Activated CD4-positive, CD25-positive, alpha-beta regulatory T cell treated with anti-CD3 and anti-CD28 coated beads, Interleukin-2, amount 50 U/mL, for 16 hours (primary cell): Measurements from ENCODE around the gene ZSCAN12.
"Not testable (repeated sequence)": the region's sequence is repeated elsewhere in the genome, so short reads cannot be mapped to it uniquely, and the experiment has no call there.

Source experiments
- DNase-seq: peaks from one replicate; pipeline ENCODE4 v3.0.0-alpha.2; 2020; ENCODE audit warnings: low read depth, low spot score

The ZSCAN12 gene

DNA sequence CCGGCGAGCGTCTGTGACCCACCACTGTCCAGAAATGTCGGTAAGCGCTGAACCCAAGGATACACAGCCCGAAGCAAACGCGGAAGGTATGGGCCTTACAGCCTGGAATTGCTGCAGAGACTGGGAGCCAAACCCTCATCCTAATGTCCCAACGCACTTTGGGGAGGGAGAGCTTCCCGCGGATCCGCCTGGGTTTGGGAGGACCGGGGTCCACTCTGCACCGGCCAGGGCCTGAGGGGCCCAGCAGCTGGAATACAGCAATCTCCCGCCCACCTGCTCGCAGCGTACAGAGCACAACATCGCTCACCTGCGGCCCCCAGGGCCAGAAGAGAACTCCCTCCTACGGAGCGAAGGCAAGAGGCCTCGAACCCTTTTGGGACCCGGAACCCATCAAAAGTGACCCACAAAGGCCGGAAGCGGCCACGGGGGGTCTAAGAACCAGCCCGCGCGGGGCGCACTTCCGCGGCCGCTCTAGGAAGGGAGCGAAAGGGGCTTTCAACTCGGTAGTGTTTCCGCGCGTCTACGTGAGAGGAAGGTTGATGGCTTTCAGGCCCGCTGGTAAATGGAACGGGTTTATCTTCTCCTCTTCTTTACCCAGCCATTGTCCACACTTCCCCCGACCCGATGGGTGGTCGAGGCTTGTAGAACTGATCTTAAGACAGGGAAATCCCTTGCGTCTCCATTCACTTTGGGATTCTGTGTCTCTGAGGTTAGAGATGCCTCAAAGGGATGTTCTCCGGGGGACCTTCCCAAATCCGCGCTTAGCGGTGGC lies at the start of gene ZSCAN12:
TSS of gene ZSCAN12 (minus strand) at position 398 of the 772 bp plus-strand sequence. CDS start 1,342 bp downstream, outside the sequence.
- peak; percentile 72 for DNase-seq

DNA sequence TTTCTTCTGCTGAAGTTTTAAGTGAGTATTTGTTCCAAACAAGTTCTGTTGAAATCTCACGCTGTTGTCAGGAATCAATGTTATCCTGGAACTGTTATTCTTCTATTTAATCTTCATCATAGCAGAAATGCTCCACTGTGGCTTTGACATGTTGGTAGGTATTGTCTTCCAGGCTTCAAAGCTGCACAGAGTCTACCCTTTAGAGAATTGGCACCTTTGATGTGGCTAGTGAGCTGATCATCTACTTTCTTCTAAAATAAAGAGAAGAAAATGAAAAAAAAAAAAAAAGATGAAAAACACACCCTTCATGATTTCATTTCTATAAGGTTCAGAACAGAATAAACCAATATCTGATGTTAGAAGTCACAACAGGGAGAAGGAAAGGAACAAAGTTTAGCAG lies 49.5 kb upstream of the ZSCAN12 start:
- no peak for DNase-seq

DNA sequence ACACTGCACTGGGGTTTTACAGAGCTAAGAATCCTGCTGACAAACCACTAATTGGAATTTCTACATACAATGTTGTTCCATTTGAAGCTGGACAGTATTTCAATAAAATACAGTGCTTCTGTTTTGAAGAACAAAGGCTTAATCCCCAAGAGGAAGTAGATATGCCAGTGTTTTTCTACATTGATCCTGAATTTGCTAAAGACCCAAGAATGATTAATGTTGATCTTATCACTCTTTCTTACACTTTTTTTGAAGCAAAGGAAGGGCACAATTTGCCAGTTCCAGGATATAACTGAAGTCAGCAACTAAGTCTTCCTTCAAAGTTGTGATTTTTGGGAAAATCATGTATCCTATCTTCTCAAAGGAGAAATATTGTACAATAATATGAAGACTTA lies 48.0 kb upstream of the ZSCAN12 start:
- DNase-seq, result not testable (repeated sequence)

DNA sequence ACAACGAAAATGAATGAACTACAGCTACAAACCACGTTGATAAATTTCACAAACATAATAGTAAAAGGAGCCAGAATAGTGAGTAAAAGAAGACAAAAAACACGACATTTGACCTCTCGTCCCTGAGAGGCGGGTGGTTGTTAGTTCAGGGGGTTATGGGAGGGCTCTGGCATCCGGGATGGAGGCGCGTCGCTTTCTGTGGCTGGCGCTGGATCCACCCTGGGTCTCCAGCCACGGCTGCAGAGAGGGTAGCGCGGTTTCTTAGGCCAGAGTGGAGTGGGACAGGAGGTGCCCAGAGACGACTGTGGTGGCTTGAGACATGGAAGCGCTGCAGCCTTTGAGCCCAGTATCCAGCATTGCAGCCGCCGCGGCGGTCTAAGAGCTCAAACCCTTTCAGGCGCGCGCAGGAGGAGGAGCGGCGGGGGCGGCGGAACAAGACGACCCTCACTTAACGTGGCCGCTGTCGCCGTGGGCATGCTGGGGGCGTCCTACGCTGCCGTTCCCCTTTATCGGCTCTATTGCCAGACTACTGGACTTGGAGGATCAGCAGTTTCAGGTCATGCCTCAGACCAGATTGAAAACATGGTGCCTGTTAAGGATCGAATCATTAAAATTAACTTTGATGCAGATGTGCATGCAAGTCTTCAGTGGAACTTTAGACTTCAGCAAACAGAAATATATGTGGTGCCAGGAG lies 47.4 kb upstream of the ZSCAN12 start:
- DNase-seq, result no peak

DNA sequence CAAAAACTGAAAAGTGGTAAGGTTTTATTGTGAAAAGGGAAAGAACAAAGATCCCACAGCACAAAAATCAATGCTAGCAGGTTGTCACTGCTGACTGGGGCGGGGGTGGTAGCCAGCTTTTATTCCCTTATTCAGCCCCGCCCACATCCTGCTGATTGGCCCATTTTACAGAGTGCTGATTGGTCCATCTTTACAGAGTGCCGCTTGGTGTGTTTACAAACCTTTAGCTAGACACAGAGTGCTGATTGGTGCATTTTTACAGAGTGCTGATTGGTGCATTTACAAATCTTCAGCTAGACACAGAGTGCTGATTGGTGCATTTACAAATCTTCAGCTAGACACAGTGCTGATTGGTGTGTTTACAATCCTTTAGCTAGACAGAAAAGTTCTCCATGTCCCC lies 45.2 kb upstream of the ZSCAN12 start:
- not testable (repeated sequence) for DNase-seq

DNA sequence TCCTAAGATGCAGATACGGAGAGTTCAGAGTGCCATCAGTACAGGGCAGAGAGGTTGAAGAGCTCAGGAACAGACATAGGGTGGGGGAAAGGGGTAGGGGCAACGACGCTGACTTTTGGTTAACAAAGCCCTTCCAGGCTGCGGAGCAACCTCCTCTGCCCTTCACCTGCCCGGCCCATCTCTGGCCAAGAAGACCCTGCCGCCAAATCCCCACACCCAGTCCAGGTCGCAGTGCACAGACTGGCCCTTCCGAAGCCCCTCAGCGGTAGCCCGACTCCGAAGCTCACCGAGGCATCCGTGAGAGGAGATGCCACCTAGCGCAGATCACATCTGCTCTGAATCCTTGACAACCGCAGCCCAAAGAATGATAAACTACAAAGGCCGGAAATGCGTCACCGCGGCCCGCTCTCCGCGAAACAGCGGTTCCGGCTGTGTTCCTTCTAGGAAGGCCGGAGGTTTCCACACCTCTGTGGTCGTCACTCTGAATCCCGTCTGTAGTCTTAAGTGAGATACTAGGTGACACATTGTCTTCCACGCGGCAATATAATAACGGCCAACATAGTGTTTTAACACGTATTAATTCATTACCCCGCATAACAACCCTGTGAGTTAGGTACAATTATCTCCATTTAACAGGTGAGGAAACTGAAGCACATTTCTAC lies 43.7 kb upstream of the ZSCAN12 start, which contains the start of gene ZSCAN23:
TSS of gene ZSCAN23 (minus strand) at position 380 of the 662 bp plus-strand sequence. CDS start 7,225 bp downstream, outside the sequence.
- DNase-seq, result peak; percentile 56

DNA sequence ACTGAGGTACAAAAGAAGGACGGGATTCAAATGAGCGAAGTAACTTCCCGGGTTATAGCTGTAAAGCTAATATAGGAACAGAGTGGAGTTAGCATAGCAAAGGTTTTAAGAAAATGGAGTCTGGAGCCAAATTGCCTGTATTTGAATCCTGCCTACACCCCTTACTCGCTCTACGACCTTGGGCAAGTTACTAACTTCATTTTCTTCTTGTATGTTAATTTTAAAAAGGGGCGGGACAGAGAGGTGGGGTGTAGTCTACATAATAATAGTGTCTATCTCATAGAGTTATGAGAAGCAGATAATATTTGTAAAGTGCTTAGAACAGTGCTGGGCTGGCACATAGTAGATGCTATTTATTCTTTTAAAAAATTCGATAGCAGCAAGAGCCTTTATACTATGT lies 43.0 kb upstream of the ZSCAN12 start:
- no peak for DNase-seq

DNA sequence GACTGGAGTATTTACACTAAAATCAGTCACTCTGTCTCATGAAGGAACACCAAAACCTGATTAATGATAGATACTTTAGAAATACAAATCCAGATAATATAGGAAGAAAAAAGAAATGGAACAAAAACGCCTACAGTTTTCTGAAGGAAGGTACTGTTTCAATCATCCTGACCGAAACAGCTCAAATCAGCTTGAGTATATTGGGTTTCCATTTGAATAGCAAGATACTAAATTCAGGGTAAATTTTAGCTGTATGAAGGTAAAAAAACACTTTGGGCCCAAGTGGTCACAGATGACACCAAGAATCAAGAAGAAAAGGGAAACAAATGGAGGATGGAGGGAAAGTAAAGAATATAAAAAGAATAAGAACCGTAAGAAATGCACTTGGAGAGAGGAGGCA lies 36.9 kb upstream of the ZSCAN12 start:
- DNase-seq, result no peak

DNA sequence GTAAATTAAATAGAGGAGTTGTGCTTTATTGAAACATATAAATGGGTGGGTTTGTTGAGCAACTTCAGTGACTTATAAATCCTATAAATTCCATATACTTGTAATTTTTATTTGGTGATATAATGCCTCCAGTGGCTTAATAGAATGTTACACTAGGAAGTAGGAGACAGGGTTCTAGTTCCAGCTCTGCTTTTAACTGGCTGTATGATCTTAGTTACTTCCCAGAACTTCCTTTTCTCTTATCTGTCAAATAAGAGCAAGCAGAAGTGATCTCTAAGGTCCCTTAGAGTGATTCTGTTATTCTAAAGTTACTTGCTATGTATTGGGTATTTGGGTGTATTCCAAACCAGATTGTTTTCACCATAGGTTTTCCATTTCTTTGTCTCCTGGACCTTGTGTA lies 33.6 kb upstream of the ZSCAN12 start:
- DNase-seq, result no peak

DNA sequence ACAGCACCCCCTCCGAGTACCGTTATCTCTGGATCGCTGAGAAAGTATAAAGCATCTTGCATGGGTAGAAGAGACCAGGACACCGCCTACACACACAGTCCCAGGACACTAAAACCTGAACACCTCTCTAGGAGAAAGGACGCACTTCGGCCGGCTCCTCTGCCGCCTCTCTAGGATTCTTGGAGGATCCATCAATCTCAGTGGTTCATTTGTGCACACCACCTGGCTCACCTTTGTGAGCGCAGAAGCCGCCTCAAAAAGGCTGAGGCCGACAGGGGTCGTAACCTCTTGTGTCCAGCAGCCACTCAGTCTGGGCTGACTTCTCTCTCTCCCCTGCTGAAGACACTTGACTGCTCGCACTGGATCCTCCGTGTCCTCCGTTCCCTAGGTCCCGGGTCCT lies 30.2 kb upstream of the ZSCAN12 start:
- no peak for DNase-seq

DNA sequence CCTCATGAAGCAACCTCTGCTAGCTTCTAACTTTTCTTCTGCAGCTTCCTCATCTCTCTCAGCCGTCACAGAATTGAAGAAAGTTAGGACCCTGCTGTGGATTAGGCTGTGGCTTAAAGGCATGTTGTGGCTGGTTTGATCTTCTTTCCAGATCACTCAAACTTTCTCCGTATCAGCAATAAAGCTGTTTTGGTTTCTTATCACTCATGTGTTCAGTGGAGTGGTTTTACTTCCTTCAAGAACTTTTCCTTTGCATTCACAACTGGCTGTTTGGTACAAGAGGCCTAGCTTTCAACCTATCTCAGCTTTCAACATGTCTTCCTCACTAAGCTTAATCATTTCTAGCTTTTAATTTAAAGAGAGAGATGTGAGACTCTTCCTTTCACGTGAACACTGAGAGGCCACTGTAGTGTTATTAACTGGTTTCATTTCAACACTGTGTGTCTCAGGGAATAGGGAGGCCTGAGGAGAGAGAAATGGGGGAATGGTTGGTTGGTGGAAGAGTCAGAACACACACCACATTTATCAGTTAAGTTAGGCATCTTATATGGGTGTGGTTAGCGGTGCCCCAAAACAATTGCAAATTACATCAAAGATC lies 26.5 kb upstream of the ZSCAN12 start:
- no peak for DNase-seq

GRCh38 chr6:28424163-28424562 lies 24.6 kb upstream of the ZSCAN12 start:
- no peak for DNase-seq

- DNase-seq, result no peak
These were observed 24.0 kb upstream of the ZSCAN12 start for GRCh38 chr6:28423546-28423945.

DNA sequence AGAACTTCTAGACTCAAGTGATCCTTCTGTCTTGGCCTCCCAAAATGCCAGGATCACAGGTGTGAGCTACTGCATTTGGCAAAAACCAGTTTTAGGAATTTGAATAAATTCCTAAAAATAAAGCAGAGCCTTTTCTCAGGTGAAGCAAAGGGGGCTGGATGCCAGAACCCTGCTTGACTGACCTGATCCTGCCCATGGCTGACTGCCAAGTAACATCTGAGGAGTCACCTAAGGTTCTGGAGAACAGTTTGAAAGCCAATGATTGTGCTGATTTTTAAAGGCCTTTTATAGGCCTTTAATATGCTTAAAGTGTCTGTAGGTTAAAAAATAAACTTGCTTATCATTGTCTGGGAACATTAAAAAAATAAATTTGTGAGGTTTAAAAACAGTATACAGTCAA lies 14.1 kb upstream of the ZSCAN12 start:
- DNase-seq, result no peak

- no peak for DNase-seq
These were observed 11.2 kb upstream of the ZSCAN12 start for GRCh38 chr6:28410767-28411166.

GRCh38 chr6:28408076-28408802 lies 8.7 kb upstream of the ZSCAN12 start:
- DNase-seq, result no peak

DNA sequence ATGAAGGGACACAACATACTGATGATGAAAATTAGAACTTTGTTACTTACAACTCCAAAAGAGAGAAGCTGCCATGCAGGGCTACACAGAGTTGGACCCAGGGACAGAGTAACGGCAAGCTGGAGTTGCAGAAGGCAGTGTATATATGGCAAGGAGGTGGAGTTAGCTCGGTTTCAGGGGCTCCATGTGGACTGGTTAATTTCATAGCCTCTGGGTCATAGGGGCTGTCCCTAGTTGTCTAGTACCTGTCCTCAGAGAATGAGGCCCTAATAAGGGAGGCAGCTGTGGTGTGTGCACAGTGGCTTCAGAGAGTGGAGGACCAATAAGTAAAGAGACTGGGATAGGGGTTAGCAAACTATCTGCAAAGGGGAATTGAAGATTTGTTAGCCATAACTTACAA lies 7.9 kb upstream of the ZSCAN12 start:
- DNase-seq, result no peak

GRCh38 chr6:28403923-28404322 lies 4.4 kb upstream of the ZSCAN12 start:
- DNase-seq, result not testable (repeated sequence)

GRCh38 chr6:28402197-28402596 lies 2.6 kb upstream of the ZSCAN12 start:
- no peak for DNase-seq

DNA sequence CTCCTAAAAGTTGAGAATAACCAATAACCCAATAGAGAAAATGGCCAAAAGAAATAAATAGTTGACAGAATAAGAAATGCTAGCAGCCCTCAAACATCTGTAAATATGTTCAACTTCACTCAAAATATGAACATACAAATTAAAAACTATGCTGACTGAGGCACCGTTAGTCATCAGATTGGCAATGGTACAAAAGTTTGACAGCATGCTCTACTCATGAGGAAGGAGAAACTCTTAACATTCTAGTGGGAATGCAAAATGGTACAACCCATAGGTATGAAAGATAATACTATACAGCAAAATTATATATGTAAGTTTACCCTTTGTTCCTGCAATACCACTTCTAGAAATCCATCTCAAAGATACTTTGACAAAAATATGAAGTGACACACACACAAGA lies 1.6 kb upstream of the ZSCAN12 start:
- no peak for DNase-seq

DNA sequence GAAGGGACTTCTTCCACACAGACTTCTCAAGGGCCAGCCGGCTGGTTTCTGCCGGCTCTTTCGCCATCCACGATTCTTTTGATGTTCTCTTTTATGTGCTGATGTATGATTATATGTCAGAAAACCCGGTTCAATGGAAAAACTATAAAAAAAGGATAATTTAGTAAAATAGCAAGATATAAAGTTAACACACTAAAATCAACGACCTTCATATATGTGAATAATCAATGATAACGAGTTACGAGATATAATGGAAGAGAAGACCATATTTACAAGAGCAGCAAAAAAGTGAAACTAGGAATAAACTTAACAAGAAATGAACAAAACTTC lies 540 bp upstream of the ZSCAN12 start:
- no peak for DNase-seq

DNA sequence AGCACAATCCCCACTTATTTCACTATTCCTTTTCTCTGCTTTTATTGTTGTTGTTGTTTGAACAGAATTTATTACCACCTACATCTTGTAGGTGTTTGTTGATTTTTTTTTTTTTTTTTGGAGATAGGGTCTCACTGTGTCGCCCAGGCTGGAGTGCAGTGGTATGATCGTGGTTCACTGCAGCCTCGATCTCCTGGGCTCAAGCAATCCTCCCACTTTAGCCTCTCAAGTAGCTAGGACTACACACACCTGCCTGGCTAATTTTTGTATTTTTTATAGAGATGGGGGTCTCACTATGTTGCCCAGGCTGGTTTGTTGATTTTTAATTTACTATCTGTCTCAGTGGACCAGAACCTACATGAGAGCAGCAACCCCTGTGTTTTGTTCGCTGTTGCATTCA lies 3.6 kb downstream of the ZSCAN12 start:
- no peak for DNase-seq
